Spleen (tissue), 11 donors: ENCODE data around the gene BCL3. TPM values are rescaled to one million over a fixed set of nuclear protein-coding genes. Genes with fewer than 3 reads are reported as not detected.
"Not testable (repeated sequence)": the region's sequence is repeated elsewhere in the genome, so short reads cannot be mapped to it uniquely, and the experiment has no call there.

Experiments
- DNase-seq: peaks from one replicate; pipeline ENCODE4 v3.0.0-alpha.2; 2020
- H3K27ac ChIP-seq, 8 donors: fragments of 200-600 bp; sonication (generic) in 7 of 8; 1 replicate in 4 of 8; 2 replicates in 4 of 8; pipeline versions ENCODE4 v1.5.0 to v1.8.0; 2016 to 2021; ENCODE audit warnings: inconsistent platforms in 4 of 8, mild to moderate bottlenecking in 4 of 8, moderate library complexity in 1 of 8
- H3K27me3 ChIP-seq, 7 donors: fragments of 200-600 bp; sonication (generic) in 6 of 7; replicated peaks in 1 of 7; 1 replicate in 4 of 7; 2 replicates in 3 of 7; pipeline versions ENCODE4 v1.5.0 to v1.8.0; 2016 to 2021; ENCODE audit warnings: inconsistent platforms in 3 of 7, mild to moderate bottlenecking in 1 of 7
- H3K36me3 ChIP-seq, 6 donors: fragments of 200-600 bp; sonication (generic) in 5 of 6; 1 replicate in 4 of 6; 2 replicates in 2 of 6; pipeline versions ENCODE4 v1.5.0 to v1.8.0; 2016 to 2021; ENCODE audit warnings: inconsistent platforms in 2 of 6
- H3K4me1 ChIP-seq, 6 donors: fragments of 200-600 bp; sonication (generic) in 5 of 6; 1 replicate in 3 of 6; 2 replicates in 3 of 6; pipeline versions ENCODE4 v1.5.0 to v1.8.0; 2016 to 2021; ENCODE audit warnings: inconsistent platforms in 3 of 6
- H3K4me3 ChIP-seq, 8 donors: fragments of 200-600 bp; sonication (generic) in 7 of 8; 1 replicate in 4 of 8; 2 replicates in 4 of 8; pipeline versions ENCODE4 v1.5.0 to v1.8.0; 2016 to 2021; ENCODE audit warnings: inconsistent platforms in 4 of 8, mild to moderate bottlenecking in 4 of 8, moderate library complexity in 2 of 8
- H3K9me3 ChIP-seq, 8 donors: fragments of 200-600 bp; sonication (generic) in 7 of 8; 1 replicate in 4 of 8; 2 replicates in 4 of 8; pipeline versions ENCODE4 v1.5.0 to v1.8.0; 2016 to 2021; ENCODE audit warnings: inconsistent platforms in 4 of 8
- CTCF ChIP-seq, 11 experiments: fragments of 200-600 bp in 7 of 11; fragments of 450-650 bp in 4 of 11; sonication (generic) in 4 of 11; IDR thresholded peaks in 8 of 11; conservative IDR thresholded peaks in 3 of 11; 1 replicate in 7 of 11; 2 replicates in 4 of 11; pipeline versions ENCODE4 v1.4.0 to v1.8.0; 2016 to 2021; ENCODE audit warnings: antibody characterized with exemption in 11 of 11, inconsistent platforms in 4 of 11, mild to moderate bottlenecking in 1 of 11
- POLR2A ChIP-seq, 3 donors: fragments of 450-650 bp; IDR thresholded peaks; one replicate each; pipeline ENCODE4 v1.5.1; 2017; ENCODE audit warnings: antibody characterized with exemption in 3 of 3, mild to moderate bottlenecking in 1 of 3
- POLR2AphosphoS5 ChIP-seq, 3 donors: sonication (generic); formaldehyde crosslinking; IDR thresholded peaks; one replicate each; pipeline ENCODE4 v1.5.1; 2017; ENCODE audit warnings: antibody characterized with exemption in 3 of 3
- WGBS, 5 donors: extraction: QIAGEN DNeasy Blood & Tissue Kit in 3 of 5; methylation state at CpG; one replicate each; pipeline versions ENCODE4 v1.1.5 to v1.1.7; 2013 to 2018; 5-methylcytosine and 5-hydroxymethylcytosine counted together
- intact Hi-C: fragments of 100-400 bp; cut with DNase I; formaldehyde crosslinking; loops from one replicate; pipeline ENCODE4 v1.15.0; 2023; ENCODE audit warnings: low total_unique reads
- polyA plus RNA-seq, 3 donors: library from polyadenylated mRNA; stranded (reverse); fragments of 200-250 nt; gene quantifications; one replicate each; pipeline ENCODE4 v1.2.1, GENCODE V29; 2013
- total RNA-seq, 7 donors: library from RNA; depleted of rRNA in 3 of 7; stranded (reverse); fragments of >200 nt in 3 of 7; fragmentation: NEBNext Ultra II Directional in 4 of 7; extraction: Animal tissue kit (Norgen Biotek cat#: 25700) in 4 of 7; gene quantifications; one replicate each; pipeline versions ENCODE4 v1.1.0 to v1.2.1, GENCODE V29; 2016 to 2021
- donor health status: healthy with polysubstance abuse.
- donor health status: DM: no; HTN: no; CAD: no; lungs with moderate emphysema.
- donor health status: DM: no; HTN: no; CAD: no.
- donor health status: Bipolar disorder and iron deficiency.
- donor health status: healthy.
- donor health status: DM: no; HTN: no; CAD: no.
- donor health status: DM: yes; HTN: yes; CAD: no.

The BCL3 gene
- total and polyA plus RNA-seq, 10 donors = 26.5 to 229 (median 76.9) TPM

- Histone ChIP-seq H3K9me3 (no peaks in the 10 kb centered on the region), H3K27ac (no peak overlapping the region), H3K4me3 (no peak overlapping the region), H3K27me3 (peaks cover 0 to 27% (median 6%) of the 10 kb centered on the region in 7 donors), H3K36me3 (no peaks in the 10 kb centered on the region), H3K4me1 (peaks cover 0 to 11% (median 5%) of the 10 kb centered on the region in 6 donors)
- intact Hi-C loops = no loop called here
- 90 to 98% (median 92%) methylated on average over 2 of the region's 2 CpGs for WGBS, 5 donors
- TF ChIP-seq CTCF (IDR thresholded peaks at IDR 0.05 in 8 of 11, conservative IDR thresholded peaks at IDR 0.05 in 3 of 11) (no peak), POLR2A (IDR thresholded peaks at IDR 0.05) (no peak), POLR2AphosphoS5 (IDR thresholded peaks at IDR 0.05) (no peak)
- no peak for DNase-seq
Measured at GRCh38 chr19:44779150-44779549, 30.6 kb downstream of the BCL3 start.

- peaks cover 0 to 27% (median 6%) of the 10 kb centered on the region in 7 donors for H3K27me3 ChIP-seq
- 73 to 100% (median 96%) methylated on average over 2 of the region's 2 CpGs for WGBS, 5 donors
- intact Hi-C loops, H3K4me3 ChIP-seq, H3K9me3 ChIP-seq, H3K27ac ChIP-seq, H3K36me3 ChIP-seq, DNase-seq: not testable (repeated sequence)
- H3K4me1 ChIP-seq = peaks cover 0 to 18% (median 10%) of the 10 kb centered on the region in 6 donors
Measured at GRCh38 chr19:44781694-44782093, 33.2 kb downstream of the BCL3 start.

- Histone ChIP-seq H3K27ac (no peak overlapping the region), H3K4me1 (peaks cover 0 to 15% (median 9%) of the 10 kb centered on the region in 6 donors), H3K36me3 (no peaks in the 10 kb centered on the region), H3K27me3 (peaks cover 0 to 24% (median 4%) of the 10 kb centered on the region in 7 donors), H3K4me3 (no peak overlapping the region), H3K9me3 (no peaks in the 10 kb centered on the region)
- intact Hi-C loops = no loop called here
- WGBS, 5 donors = 83 to 95% (median 90%) methylated on average over 5 of the region's 5 CpGs
- no peak for DNase-seq
- no peak for TF ChIP-seq POLR2AphosphoS5 (IDR thresholded peaks at IDR 0.05)
- no peak for TF ChIP-seq CTCF (IDR thresholded peaks at IDR 0.05 in 8 of 11, conservative IDR thresholded peaks at IDR 0.05 in 3 of 11)
- TF ChIP-seq POLR2A (IDR thresholded peaks at IDR 0.05) = no peak
Measured at GRCh38 chr19:44782729-44783128, 34.2 kb downstream of the BCL3 start.

GRCh38 chr19:44783545-44783944, 35.0 kb downstream of the BCL3 start:
- H3K4me1 ChIP-seq = peaks cover 0 to 11% (median 8%) of the 10 kb centered on the region in 6 donors
- 90 to 100% (median 95%) methylated on average over 4 of the region's 4 CpGs for WGBS, 5 donors
- H3K27me3 ChIP-seq = peaks cover 0 to 19% (median 0%) of the 10 kb centered on the region in 7 donors
- no peaks in the 10 kb centered on the region for H3K36me3 ChIP-seq
- no peak overlapping the region for H3K4me3 ChIP-seq
- DNase-seq = no peak
- intact Hi-C loops = no loop called here
- TF ChIP-seq POLR2A (IDR thresholded peaks at IDR 0.05) = no peak
- no peak for TF ChIP-seq POLR2AphosphoS5 (IDR thresholded peaks at IDR 0.05)
- no peak for TF ChIP-seq CTCF (IDR thresholded peaks at IDR 0.05 in 8 of 11, conservative IDR thresholded peaks at IDR 0.05 in 3 of 11)
- H3K27ac ChIP-seq = no peak overlapping the region
- no peaks in the 10 kb centered on the region for H3K9me3 ChIP-seq

- intact Hi-C loops = no loop called here
- DNase-seq = no peak
- no peaks in the 10 kb centered on the region for H3K36me3 ChIP-seq
- peaks cover 0 to 8% (median 0%) of the 10 kb centered on the region in 7 donors for H3K27me3 ChIP-seq
- no peaks in the 10 kb centered on the region for H3K9me3 ChIP-seq
- H3K4me1 ChIP-seq = peaks cover 0 to 11% (median 8%) of the 10 kb centered on the region in 6 donors
- TF ChIP-seq POLR2A (IDR thresholded peaks at IDR 0.05) (no peak), CTCF (IDR thresholded peaks at IDR 0.05 in 8 of 11, conservative IDR thresholded peaks at IDR 0.05 in 3 of 11) (no peak), POLR2AphosphoS5 (IDR thresholded peaks at IDR 0.05) (no peak)
- no peak overlapping the region for H3K4me3 ChIP-seq
- H3K27ac ChIP-seq = no peak overlapping the region
- WGBS, 5 donors = 72 to 85% (median 77%) methylated on average over 3 of the region's 3 CpGs
Measured at GRCh38 chr19:44785271-44785670, 36.8 kb downstream of the BCL3 start.
